T-helper 2 cell treated with Interferon-gamma antibody and Interleukin-4, amounts not matched to agents 5 μg/mL and 100 μg/mL, for 36 hours (primary cell): ENCODE data around the gene GRB7.

Experiments
- DNase-seq: peaks from one replicate; pipeline ENCODE4 v3.0.0; 2021; ENCODE audit warnings: low spot score
- H3K27ac Mint-ChIP-seq: one replicate; pipeline ENCODE4 v1.8.0; 2021; ENCODE audit warnings: mild to moderate bottlenecking, mixed read lengths
- H3K27me3 Mint-ChIP-seq: one replicate; pipeline ENCODE4 v1.8.0; 2021; ENCODE audit warnings: low read depth, mixed read lengths
- H3K36me3 Mint-ChIP-seq: one replicate; pipeline ENCODE4 v1.8.0; 2021; ENCODE audit warnings: low read depth, mixed read lengths
- H3K4me1 Mint-ChIP-seq: one replicate; pipeline ENCODE4 v1.8.0; 2021; ENCODE audit warnings: low read depth, mixed read lengths
- H3K4me3 Mint-ChIP-seq: one replicate; pipeline ENCODE4 v1.8.0; 2022; ENCODE audit warnings: mild to moderate bottlenecking, moderate library complexity, mixed read lengths
- H3K9me3 Mint-ChIP-seq: one replicate; pipeline ENCODE4 v1.8.0; 2021; ENCODE audit warnings: mixed read lengths

The GRB7 gene

DNA sequence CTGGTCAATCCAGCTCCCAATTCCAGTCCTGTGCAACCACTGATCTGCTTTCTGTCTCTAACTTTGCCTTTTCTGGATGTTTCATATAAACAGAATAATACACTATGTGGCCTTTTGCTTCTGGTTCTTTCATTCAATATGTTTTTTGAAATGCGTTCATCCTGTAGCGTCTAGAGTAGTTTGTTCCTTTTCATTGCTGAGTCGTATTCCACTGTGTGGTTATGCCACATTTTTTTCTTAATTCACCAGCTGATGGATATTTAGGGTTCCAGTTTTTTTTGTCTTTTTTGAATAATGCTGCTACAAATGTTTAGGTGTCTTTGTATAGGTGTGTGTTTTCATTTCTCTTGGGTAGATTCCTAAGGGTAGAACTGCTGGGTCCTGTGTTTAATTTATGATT, 5.2 kb upstream of the GRB7 start:
- peaks cover 15% of the 10 kb centered on the region for H3K27me3 Mint-ChIP-seq
- H3K9me3 Mint-ChIP-seq: no peaks in the 10 kb centered on the region
- DNase-seq: no peak
- peaks cover 8% of the 10 kb centered on the region for H3K4me1 Mint-ChIP-seq
- H3K27ac Mint-ChIP-seq: no peak overlapping the region
- H3K36me3 Mint-ChIP-seq: peaks cover 17% of the 10 kb centered on the region
- peak overlapping the region; percentile 2 for H3K4me3 Mint-ChIP-seq

GRCh38 chr17:39735882-39736281, 1.9 kb upstream of the GRB7 start:
- Mint-ChIP-seq H3K4me3 (no peak overlapping the region), H3K36me3 (no peaks in the 10 kb centered on the region), H3K9me3 (no peaks in the 10 kb centered on the region), H3K27ac (no peak overlapping the region), H3K4me1 (peaks cover 10% of the 10 kb centered on the region), H3K27me3 (peaks cover 22% of the 10 kb centered on the region)
- no peak for DNase-seq

GRCh38 chr17:39736319-39737165, 1.2 kb upstream of the GRB7 start:
- Mint-ChIP-seq H3K9me3 (no peaks in the 10 kb centered on the region), H3K27ac (no peak overlapping the region)

DNA sequence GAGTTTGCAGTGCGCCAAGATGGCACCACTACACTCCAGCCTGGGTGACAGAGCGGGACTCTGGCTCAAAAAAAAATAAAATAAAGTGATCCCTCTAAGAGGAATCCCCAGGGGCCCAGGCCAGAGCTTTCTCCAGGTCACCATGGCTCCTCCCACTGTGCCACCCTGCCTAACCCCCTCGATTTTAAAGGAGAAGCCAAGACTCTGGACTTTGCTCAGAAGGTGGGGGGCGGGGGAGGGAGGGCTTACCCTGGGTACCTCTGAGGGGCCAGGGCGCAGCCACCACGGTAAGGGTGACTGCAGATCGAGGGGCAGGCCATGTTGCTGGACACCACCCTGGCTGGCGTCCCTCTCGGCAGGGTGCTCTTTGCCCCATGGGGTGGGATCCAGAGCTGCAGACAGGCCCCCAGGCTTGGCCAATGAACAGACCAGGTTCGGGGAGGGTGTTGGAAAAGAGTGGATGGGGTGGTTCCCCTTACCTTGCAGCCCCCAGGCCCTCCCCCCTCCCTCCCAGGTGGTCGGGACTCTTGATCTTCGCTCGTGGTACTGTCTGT, 455 bp upstream of the GRB7 start:
- Mint-ChIP-seq H3K4me1 (peaks cover 10% of the 10 kb centered on the region), H3K9me3 (no peaks in the 10 kb centered on the region), H3K27me3 (peaks cover 22% of the 10 kb centered on the region), H3K36me3 (no peaks in the 10 kb centered on the region), H3K27ac (no peak overlapping the region), H3K4me3 (no peak overlapping the region)
- no peak for DNase-seq

More at GRCh38 chr17:39736319-39737165, 1.2 kb upstream of the GRB7 start:
- no peaks in the 10 kb centered on the region for H3K36me3 Mint-ChIP-seq
- H3K4me3 Mint-ChIP-seq: no peak overlapping the region
- no peak for DNase-seq
- peaks cover 10% of the 10 kb centered on the region for H3K4me1 Mint-ChIP-seq
- H3K27me3 Mint-ChIP-seq: peaks cover 22% of the 10 kb centered on the region

- DNase-seq: peak; percentile 55
- peak overlapping the region; percentile 72 for H3K4me3 Mint-ChIP-seq
- H3K27ac Mint-ChIP-seq: peak overlapping the region; percentile 52
- H3K9me3 Mint-ChIP-seq: no peaks in the 10 kb centered on the region
- no peaks in the 10 kb centered on the region for H3K36me3 Mint-ChIP-seq
- peaks cover 10% of the 10 kb centered on the region for H3K4me1 Mint-ChIP-seq
- peaks cover 25% of the 10 kb centered on the region for H3K27me3 Mint-ChIP-seq
These were observed 797 bp downstream of the GRB7 start for GRCh38 chr17:39738568-39738901.

GRCh38 chr17:39738983-39739884, 1.5 kb downstream of the GRB7 start:
- no peak overlapping the region for H3K4me3 Mint-ChIP-seq
- no peaks in the 10 kb centered on the region for H3K36me3 Mint-ChIP-seq
- peaks cover 10% of the 10 kb centered on the region for H3K4me1 Mint-ChIP-seq
- H3K9me3 Mint-ChIP-seq: no peaks in the 10 kb centered on the region
- H3K27me3 Mint-ChIP-seq: peaks cover 21% of the 10 kb centered on the region
- H3K27ac Mint-ChIP-seq: no peak overlapping the region
- DNase-seq: no peak

- Mint-ChIP-seq H3K4me1 (peaks cover 10% of the 10 kb centered on the region), H3K9me3 (no peaks in the 10 kb centered on the region), H3K4me3 (no peak overlapping the region), H3K27ac (no peak overlapping the region), H3K36me3 (no peaks in the 10 kb centered on the region), H3K27me3 (peaks cover 21% of the 10 kb centered on the region)
- no peak for DNase-seq
These were observed 2.2 kb downstream of the GRB7 start for GRCh38 chr17:39739885-39740356.

DNA sequence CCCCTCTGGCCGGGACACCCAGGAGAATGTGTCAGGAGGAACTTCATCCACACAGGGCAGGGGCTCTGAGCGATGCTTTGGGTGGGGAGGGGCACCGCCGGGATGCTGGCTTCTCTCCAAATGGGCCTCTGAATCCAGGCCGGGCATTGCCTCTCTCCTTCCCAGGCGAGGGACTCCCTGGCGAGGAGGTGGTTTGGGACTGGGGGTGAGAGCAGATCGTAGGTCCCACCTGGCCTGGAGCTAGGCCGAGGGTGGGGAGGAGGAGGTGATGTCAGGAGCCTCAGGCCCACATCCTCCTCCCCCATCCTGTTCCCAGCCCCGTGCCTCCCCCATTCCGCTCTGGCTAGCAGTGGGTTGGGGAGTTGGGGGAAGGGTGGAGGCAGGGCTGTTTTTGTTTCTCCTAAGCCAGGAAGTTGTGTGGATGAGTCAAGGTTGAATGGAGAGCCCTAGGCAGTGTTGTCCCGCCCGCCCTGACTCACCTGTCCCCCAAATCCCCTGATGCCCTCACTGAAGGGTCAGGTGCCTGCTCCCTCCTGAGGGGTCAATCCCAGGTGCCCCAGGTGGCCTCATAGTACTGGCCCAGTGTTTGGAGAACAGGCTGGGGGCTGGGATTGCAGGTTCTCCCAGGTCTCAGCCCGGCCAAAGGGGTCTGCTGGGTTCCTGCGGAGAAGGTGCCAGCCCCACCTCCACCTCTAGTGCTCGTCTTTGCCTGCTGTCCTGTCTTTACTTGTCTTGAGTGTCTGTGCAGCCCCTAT, 2.8 kb downstream of the GRB7 start:
- no peaks in the 10 kb centered on the region for H3K9me3 Mint-ChIP-seq
- H3K36me3 Mint-ChIP-seq: no peaks in the 10 kb centered on the region
- peaks cover 10% of the 10 kb centered on the region for H3K4me1 Mint-ChIP-seq
- peaks cover 21% of the 10 kb centered on the region for H3K27me3 Mint-ChIP-seq
- H3K27ac Mint-ChIP-seq: no peak overlapping the region
- H3K4me3 Mint-ChIP-seq: no peak overlapping the region
- no peak for DNase-seq

GRCh38 chr17:39742126-39742855, 4.6 kb downstream of the GRB7 start:
- no peak for DNase-seq
- H3K9me3 Mint-ChIP-seq: no peaks in the 10 kb centered on the region
- no peaks in the 10 kb centered on the region for H3K36me3 Mint-ChIP-seq
- no peak overlapping the region for H3K27ac Mint-ChIP-seq
- H3K4me3 Mint-ChIP-seq: no peak overlapping the region
- peaks cover 8% of the 10 kb centered on the region for H3K4me1 Mint-ChIP-seq
- H3K27me3 Mint-ChIP-seq: peaks cover 11% of the 10 kb centered on the region

- no peak for DNase-seq
- Mint-ChIP-seq H3K9me3 (no peaks in the 10 kb centered on the region), H3K4me1 (peaks cover 8% of the 10 kb centered on the region), H3K4me3 (no peak overlapping the region), H3K27ac (no peak overlapping the region), H3K36me3 (no peaks in the 10 kb centered on the region), H3K27me3 (peaks cover 8% of the 10 kb centered on the region)
These were observed 5.2 kb downstream of the GRB7 start for GRCh38 chr17:39742856-39743436.

DNA sequence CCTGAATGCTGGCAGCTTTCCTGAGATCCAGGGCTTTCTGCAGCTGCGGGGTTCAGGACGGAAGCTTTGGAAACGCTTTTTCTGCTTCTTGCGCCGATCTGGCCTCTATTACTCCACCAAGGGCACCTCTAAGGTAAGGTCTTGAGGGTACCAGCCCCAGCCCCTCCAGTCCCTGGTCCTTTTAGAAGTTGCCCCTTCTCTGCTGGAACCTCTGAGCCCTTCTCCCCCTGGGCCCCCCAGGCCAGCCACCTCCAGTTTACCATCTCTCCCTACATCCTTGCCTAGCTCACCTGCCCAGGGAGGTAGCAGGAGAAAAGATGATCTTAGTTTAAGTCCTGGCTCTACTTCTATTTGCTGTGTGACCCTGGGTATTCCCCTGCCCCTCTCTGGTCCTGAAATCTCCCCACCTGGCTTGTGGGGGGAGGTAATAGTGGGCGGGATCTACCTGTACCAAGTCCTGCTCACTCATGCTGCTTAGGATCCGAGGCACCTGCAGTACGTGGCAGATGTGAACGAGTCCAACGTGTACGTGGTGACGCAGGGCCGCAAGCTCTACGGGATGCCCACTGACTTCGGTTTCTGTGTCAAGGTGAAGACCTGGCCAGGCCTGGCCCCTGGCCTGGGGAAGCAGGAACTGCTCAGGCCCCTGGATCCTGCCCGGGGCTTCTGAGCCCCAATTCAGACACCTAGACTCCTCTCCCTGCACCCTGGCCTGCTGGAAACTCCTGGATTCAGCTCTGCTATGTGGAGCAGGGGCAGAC, 6.5 kb downstream of the GRB7 start:
- Mint-ChIP-seq H3K36me3 (no peaks in the 10 kb centered on the region), H3K9me3 (no peaks in the 10 kb centered on the region), H3K4me3 (no peak overlapping the region), H3K27me3 (peaks cover 4% of the 10 kb centered on the region), H3K27ac (no peak overlapping the region), H3K4me1 (peaks cover 4% of the 10 kb centered on the region)
- DNase-seq: no peak

GRCh38 chr17:39744836-39745215, 7.1 kb downstream of the GRB7 start:
- DNase-seq: no peak
- no peak overlapping the region for H3K27ac Mint-ChIP-seq
- H3K36me3 Mint-ChIP-seq: no peaks in the 10 kb centered on the region
- peaks cover 4% of the 10 kb centered on the region for H3K4me1 Mint-ChIP-seq
- peaks cover 4% of the 10 kb centered on the region for H3K27me3 Mint-ChIP-seq
- no peaks in the 10 kb centered on the region for H3K9me3 Mint-ChIP-seq
- no peak overlapping the region for H3K4me3 Mint-ChIP-seq
